Loucy (cell line): ENCODE results near the gene VIPR2.

Source experiments
- H2AFZ ChIP-seq: fragments of 200-600 bp; sonication (generic); 2 replicates; pipeline ENCODE4 v1.6.0; 2016; ENCODE audit warnings: antibody characterized with exemption, mild to moderate bottlenecking, low read length, moderate library complexity
- H3F3A ChIP-seq: fragments of 200-600 bp; 2 replicates; pipeline ENCODE4 v1.6.0; 2016; ENCODE audit warnings: antibody characterized with exemption, low read depth, mild to moderate bottlenecking
- H3K27me3 ChIP-seq: fragments of 200-600 bp; sonication (generic); 2 replicates; pipeline ENCODE4 v1.6.1; 2014; ENCODE audit warnings: low read length, mild to moderate bottlenecking; ENCODE audit not compliant: insufficient read depth, poor library complexity, severe bottlenecking
- H3K36me3 ChIP-seq: fragments of 200-600 bp; sonication (generic); 2 replicates; pipeline ENCODE4 v1.6.1; 2016; ENCODE audit warnings: low read length; ENCODE audit not compliant: insufficient read depth
- H3K4me1 ChIP-seq: fragments of 200-600 bp; sonication (generic); 2 replicates; pipeline ENCODE4 v1.5.1; 2014; ENCODE audit warnings: low read length, mild to moderate bottlenecking; ENCODE audit not compliant: insufficient read depth, poor library complexity, severe bottlenecking
- H3K4me2 ChIP-seq: fragments of 200-600 bp; sonication (generic); 2 replicates; pipeline ENCODE4 v1.6.0; 2014; ENCODE audit warnings: antibody characterized with exemption, low read length, low read depth, mild to moderate bottlenecking; ENCODE audit not compliant: poor library complexity, severe bottlenecking
- H3K4me3 ChIP-seq: fragments of 200-600 bp; sonication (generic); 2 replicates; pipeline ENCODE4 v1.5.1; 2014; ENCODE audit warnings: low read length, mild to moderate bottlenecking, mixed read lengths; ENCODE audit not compliant: poor library complexity, severe bottlenecking
- H3K79me2 ChIP-seq: fragments of 200-600 bp; sonication (generic); 2 replicates; pipeline ENCODE4 v1.6.1; 2014; ENCODE audit warnings: low read length; ENCODE audit not compliant: insufficient read depth
- H3K9ac ChIP-seq: fragments of 200-600 bp; sonication (generic); 2 replicates; pipeline ENCODE4 v1.6.0; 2014; ENCODE audit warnings: mild to moderate bottlenecking, low read depth, low read length, moderate library complexity; ENCODE audit not compliant: poor library complexity, severe bottlenecking
- H3K9me2 ChIP-seq: fragments of 200-600 bp; sonication (generic); replicated peaks from 2 replicates; pipeline ENCODE4 v1.6.1; 2016; ENCODE audit warnings: low read depth, low read length, mixed read lengths
- H3K9me3 ChIP-seq: fragments of 200-600 bp; sonication (generic); 2 replicates; pipeline ENCODE4 v1.6.1; 2014; ENCODE audit warnings: mild to moderate bottlenecking, antibody characterized with exemption, low read length, low read depth; ENCODE audit not compliant: insufficient read depth
- H4K20me1 ChIP-seq: fragments of 200-600 bp; sonication (generic); 2 replicates; pipeline ENCODE4 v1.6.0; 2014; ENCODE audit warnings: antibody characterized with exemption, low read length, mild to moderate bottlenecking; ENCODE audit not compliant: insufficient read depth, poor library complexity, severe bottlenecking
- CTCF ChIP-seq: fragments of 200-600 bp; sonication (generic); conservative IDR thresholded peaks from 2 replicates; pipeline ENCODE4 v1.5.1; 2014; ENCODE audit warnings: mild to moderate bottlenecking, antibody characterized with exemption, low read length
- EZH2phosphoT487 ChIP-seq: fragments of 200-600 bp; IDR thresholded peaks from 2 replicates; pipeline ENCODE4 v1.6.1; 2018; ENCODE audit warnings: antibody characterized with exemption, mild to moderate bottlenecking, moderate library complexity, borderline replicate concordance

VIPR2 gene

GRCh38 chr7:159078911-159079270 lies 65.8 kb downstream of the VIPR2 start:
- H3F3A ChIP-seq, result no peaks in the 10 kb centered on the region
- peaks cover 7% of the 10 kb centered on the region; the same call in 1 of the 2 replicates for H3K9me3 ChIP-seq
- H3K4me2 ChIP-seq, result no peak overlapping the region
- H3K4me3 ChIP-seq, result no peak overlapping the region
- H3K9ac ChIP-seq, result no peak overlapping the region
- no peaks in the 10 kb centered on the region for H3K27me3 ChIP-seq
- TF ChIP-seq EZH2phosphoT487, result no peak
- no peak for TF ChIP-seq CTCF
- no peaks in the 10 kb centered on the region for H3K4me1 ChIP-seq
- no peaks in the 10 kb centered on the region for H3K36me3 ChIP-seq
- no peak overlapping the region for H2AFZ ChIP-seq
- no peaks in the 10 kb centered on the region for H3K9me2 ChIP-seq
- no peaks in the 10 kb centered on the region for H3K79me2 ChIP-seq
- no peaks in the 10 kb centered on the region for H4K20me1 ChIP-seq

- no peaks in the 10 kb centered on the region for H3K4me1 ChIP-seq
- no peak overlapping the region for H2AFZ ChIP-seq
- no peaks in the 10 kb centered on the region for H3K79me2 ChIP-seq
- H3K4me2 ChIP-seq, result no peak overlapping the region
- no peaks in the 10 kb centered on the region for H3K9me2 ChIP-seq
- H3K9ac ChIP-seq, result no peak overlapping the region
- no peak for TF ChIP-seq CTCF
- no peak for TF ChIP-seq EZH2phosphoT487
- no peaks in the 10 kb centered on the region for H3F3A ChIP-seq
- H3K27me3 ChIP-seq, result no peaks in the 10 kb centered on the region
- H3K36me3 ChIP-seq, result no peaks in the 10 kb centered on the region
- no peaks in the 10 kb centered on the region for H4K20me1 ChIP-seq
- H3K9me3 ChIP-seq, result peaks cover 7% of the 10 kb centered on the region; the same call in 1 of the 2 replicates
- H3K4me3 ChIP-seq, result no peak overlapping the region
These were observed 66.3 kb downstream of the VIPR2 start for GRCh38 chr7:159078193-159078910.

- Histone ChIP-seq H3K4me1 (no peaks in the 10 kb centered on the region), H4K20me1 (no peaks in the 10 kb centered on the region), H3F3A (no peaks in the 10 kb centered on the region), H3K9me3 (peaks cover 7% of the 10 kb centered on the region; the same call in 1 of the 2 replicates), H2AFZ (no peak overlapping the region), H3K27me3 (no peaks in the 10 kb centered on the region), H3K9ac (no peak overlapping the region), H3K4me3 (no peak overlapping the region), H3K9me2 (no peaks in the 10 kb centered on the region), H3K36me3 (no peaks in the 10 kb centered on the region), H3K79me2 (no peaks in the 10 kb centered on the region), H3K4me2 (no peak overlapping the region)
- TF ChIP-seq EZH2phosphoT487 (no peak), CTCF (no peak)
These were observed 68.3 kb downstream of the VIPR2 start for GRCh38 chr7:159076333-159076732.
